HG02642 (cell line): ENCODE data around the gene GADD45A.
A peak's percentile ranks its signal among the peaks of the same experiment; 100 is the strongest.
"Not testable (repeated sequence)": the region's sequence is repeated elsewhere in the genome, so short reads cannot be mapped to it uniquely, and the experiment has no call there.

Source experiments
- ATAC-seq: cut with Tn5 transposase; IDR thresholded peaks from one replicate; pipeline ENCODE4 v1.9.1; 2021; ENCODE audit warnings: mild to moderate bottlenecking; ENCODE audit not compliant: unreplicated experiment, poor library complexity

The GADD45A gene

DNA sequence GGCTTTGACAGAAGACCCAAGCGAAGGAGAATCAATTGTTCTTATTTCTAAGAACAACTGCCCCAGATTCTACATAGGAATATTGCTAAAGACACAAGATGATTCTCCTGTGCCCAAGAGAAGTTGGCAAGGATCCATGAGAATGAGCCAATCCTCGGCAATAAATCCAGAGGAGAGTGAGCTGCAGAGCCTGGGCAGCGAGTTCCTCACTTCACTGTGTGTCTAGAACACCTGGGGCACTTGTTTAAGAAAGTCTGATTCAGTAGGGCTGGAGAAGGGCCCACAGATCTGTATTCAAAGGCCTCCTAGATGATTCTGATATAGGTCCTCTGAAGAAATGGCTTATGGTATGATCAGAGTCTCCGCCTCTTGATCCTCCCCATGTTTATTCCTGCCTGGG is 31.8 kb downstream of the GADD45A start:
- no peak for ATAC-seq

DNA sequence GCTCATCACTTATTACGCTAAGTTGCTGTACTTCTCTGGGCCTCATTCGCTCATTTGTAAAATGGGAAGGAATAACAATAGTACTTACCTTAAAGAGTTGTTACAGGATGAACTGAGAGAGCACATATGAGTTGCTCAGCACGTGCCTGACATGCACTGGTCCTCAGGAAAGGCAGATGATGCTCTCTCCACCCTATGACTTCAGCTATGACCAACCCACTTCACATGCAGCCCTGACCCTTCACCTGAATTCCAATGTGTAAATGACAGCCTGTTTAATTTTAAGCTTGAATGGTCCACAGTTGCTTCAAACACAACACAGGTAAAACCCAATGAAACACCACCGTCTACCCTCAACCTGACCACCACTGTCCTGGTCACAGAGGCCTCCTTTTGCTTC is 32.9 kb downstream of the GADD45A start:
- no peak for ATAC-seq

DNA sequence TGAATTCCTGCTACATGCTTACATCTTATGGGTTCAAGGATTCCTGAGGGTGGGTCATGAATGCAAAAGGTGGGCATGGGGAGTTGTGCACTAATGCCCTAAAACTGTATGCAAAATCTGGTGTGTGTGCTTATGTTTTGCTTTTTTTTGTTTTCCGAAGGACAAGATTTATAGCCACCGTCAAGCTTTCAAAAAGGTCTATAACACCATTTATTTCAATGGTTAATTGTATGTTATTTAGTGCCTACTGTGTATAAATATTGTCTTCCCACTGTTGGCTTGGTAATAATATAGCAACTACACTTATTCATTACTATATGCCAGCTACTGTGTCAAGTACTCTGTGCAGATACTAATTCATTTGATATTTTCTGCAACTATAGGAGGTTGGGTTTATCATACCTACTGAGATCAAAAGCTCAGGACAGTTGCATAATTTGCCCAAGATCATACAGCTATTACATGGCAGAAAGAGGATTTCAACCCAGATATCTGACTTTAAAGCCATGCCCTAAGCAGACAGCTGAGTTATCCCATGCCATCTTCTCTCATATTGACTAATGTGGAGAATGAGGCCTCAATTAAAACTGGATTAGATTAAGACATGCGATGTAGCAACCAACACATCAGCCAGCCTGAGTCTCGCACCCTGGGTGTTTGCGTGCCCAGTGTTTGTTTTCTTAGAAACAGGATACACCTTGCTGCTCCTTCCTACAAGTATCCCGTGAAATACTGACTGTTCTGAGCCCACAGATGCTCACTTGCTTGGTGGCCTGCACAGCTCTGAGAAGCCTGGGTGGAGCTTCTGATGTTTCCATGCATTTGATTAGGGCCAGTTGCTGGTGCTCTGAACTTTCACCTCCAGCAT is 34.6 kb downstream of the GADD45A start:
- ATAC-seq, result no peak

DNA sequence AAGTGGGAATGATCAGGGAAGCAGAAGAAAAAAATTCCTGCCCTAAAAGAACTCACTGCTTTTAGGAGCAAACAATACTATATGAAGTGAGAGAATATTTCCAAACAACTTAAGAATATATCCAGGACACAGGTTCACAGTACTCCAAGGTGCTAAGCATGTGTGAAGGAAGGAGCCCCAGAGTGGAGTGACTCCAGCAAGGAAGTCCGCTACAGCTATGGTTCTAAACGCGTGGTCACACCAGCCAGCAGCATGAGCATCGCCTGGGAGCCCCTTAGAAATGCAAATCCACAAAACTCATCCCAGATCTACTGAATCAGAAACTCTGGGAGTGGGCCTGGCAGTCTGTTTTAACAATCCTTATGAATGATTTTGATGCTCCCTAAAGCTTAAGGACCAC is 36.1 kb downstream of the GADD45A start:
- no peak for ATAC-seq

DNA sequence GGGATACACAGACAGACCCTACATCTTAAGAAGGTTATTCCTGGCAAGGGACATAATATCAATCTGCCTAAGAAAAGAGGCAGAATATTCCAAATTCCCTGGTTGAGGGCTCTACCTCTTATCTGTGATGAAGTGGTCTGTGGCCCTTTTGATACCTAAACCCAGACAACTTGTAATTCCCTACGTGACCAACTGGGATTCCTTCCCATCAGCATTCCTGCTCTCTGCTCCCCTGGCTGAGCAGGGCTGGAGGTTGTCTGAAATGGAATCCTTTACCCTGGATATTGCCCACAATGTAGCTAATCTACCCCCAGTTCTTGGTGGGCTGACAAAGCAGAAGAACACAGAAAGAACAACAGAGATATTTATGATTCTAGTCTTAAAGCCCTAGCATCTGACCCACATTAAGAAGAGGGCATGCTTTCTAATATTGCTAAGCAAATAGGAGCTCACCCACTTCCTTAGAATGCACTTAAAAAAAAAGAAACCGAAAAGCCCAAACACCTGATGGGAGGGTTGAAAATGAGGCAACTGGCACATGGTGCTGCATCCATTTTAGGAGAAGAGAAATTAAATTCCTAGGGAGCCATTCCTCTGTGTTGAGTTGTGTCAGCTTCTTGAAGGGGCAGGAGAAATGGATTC is 36.8 kb downstream of the GADD45A start:
- ATAC-seq, result no peak

DNA sequence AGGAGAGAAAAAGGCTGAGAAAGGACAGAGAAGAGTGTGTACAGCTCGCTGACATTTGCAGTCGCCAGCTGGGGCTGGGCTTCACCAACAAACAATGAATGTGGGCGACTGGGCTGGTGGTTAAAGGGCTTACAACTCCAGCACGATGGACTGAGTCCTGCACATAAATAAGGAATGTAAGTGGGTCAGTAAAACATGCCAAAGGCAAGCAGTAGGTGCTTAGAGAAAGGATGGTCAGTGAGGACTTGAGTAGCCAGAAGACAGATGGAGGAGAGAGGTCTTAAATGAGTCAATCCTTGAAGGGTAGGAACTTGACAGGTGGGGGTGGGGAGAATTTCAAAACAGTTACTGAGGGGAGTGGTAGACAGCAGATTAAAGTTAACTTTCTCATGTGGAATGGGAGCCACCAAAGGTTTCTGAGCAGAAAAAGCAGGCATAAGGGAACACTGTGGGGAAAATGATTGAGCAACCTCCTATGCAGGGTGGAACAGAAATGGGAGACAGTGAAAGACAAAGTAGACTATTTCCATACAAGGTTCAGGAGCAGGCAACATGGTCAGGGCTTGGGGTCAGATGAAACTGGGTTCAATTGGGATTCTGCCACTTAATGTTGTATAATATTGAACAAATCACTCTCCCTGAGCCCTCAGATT is 37.4 kb downstream of the GADD45A start:
- ATAC-seq, result no peak

DNA sequence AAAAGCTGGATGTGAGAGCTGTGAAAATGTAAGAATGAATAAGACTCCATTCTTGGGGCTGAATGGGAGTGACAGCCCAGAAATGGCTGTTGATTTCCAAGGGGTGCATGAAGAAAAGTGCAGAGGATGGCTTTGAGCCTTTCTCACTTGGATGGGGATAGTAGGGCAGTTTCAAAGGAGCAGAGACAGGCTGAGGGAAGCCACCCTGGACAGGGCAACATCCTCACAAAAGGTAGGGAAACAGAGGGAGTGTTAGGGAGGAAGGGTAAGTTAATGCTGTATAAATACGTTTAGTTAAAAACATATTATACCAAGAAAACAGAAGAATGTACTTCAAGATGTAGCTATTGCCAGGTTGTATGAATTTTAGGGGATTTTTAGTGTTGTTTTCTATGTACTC is 38.1 kb downstream of the GADD45A start:
- ATAC-seq, result no peak

DNA sequence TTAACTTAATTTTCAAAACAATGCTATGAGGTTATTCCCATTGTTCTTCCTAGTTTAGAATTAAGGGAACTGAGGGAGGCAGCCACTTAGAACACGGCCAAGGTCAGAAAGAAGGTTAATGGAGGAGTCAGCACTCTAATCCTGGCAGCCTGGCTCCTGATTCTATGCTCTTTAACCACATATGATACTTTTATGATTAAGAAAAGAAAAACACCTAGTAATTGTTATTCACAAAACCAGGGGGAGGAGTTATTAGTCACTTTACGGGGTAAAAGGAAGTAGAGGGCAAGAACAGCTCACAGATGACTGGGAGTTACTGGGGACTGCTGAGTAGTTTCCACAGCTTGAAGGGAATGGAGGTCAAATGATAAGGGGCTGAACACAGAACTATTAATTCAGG is 38.6 kb downstream of the GADD45A start:
- ATAC-seq, result peak; percentile 71

DNA sequence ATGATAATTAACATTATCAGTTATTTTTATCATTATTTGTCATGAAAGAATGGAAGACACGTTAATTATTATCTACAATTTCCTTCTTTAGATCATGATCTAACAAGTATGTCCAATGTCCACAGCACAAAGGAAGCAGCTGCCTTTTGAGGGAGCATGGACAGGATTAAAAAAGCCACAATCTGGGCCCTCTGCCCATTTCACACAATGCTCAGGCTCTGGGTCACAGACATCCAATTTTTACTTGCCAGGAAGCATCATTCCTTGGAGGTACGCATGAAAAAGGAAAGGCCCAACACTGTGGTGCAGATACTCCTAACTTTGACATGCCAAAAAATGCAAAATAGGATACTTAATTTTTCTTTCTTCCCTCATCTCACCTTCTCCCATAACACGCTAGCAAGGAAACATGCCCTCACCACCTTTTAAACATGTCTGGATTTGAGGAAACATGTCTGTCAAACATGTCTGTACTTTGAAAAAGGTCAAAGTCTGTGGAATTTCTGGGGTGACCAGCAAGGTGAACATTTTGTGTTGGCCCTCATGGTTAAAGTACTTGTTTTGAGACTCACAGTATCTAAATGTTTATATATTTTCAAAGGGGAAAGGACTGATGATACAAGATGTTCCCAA is 40.0 kb downstream of the GADD45A start:
- ATAC-seq, result no peak

DNA sequence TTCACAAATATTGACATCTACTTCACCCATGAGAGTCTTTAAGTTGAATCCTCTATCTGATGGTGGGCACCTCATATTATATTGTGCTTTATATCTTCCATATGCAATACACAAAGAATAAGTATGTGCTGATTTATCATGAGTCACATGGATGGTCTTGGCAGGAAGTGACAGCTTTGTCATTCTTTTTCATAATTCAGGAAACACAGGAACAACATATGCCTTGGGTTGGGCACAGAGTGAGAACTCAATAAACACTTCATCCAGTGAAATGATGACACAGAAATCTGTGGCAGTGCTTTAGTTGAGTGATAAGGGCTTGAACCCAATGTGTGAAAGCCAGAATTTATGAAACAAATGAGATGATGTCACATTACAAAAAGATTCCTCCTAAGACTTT is 41.2 kb downstream of the GADD45A start:
- ATAC-seq, result no peak

DNA sequence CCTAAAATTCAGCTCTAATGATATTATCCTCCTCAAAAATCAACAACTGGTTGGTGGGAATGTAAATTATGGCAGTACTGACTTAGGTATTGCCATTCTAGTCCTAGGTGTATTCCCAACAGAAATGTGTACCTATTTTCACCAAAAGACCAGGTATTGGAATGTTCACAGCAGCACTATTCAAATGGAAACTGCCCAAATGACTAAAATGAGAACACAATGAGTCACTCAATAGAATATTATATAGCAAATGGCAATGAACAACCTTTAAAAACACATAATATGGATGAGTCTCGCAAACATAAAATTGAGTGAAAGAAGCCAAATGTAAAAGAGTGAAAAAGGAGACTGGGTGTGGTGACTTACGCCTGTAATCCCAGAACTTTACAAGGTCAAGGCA is 44.9 kb downstream of the GADD45A start:
- ATAC-seq, result no peak

DNA sequence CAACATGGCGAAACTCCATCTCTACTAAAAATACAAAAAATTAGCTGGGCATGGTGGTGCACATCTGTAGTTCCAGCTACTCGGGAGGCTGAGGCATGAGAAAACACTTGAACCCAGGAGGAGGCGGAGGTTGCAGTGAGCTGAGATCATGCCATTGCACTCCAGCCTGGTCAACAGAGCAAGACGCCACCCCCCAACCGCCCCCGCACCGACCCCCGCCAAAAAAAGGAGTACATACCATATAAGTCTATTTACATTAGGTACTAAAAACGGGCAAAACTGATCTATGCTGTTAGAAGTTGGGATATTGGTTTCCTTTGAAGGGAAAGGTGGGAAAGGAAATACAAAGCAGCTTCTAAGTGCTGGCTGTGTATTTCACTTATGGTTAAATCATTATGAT is 45.3 kb downstream of the GADD45A start:
- not testable (repeated sequence) for ATAC-seq

DNA sequence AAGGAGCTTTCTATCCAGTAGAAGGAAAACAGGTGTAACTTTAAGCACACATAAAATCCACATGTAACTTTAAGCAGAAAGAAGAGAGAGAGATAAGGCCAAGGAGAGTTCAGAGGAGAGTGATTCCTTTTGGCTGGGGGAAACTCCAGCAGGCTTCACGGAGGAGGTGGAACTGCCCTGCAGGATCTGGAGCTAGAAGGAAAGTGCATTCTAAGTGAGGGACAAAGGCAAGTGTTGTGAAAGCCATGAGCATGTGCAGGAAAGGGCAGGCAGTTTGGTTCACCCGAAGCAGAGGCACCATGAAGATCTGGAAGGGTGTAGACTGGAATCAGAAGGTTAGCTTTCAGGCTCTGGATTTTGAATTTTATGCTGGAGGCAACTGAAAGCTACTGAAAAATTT is 46.3 kb downstream of the GADD45A start:
- no peak for ATAC-seq

DNA sequence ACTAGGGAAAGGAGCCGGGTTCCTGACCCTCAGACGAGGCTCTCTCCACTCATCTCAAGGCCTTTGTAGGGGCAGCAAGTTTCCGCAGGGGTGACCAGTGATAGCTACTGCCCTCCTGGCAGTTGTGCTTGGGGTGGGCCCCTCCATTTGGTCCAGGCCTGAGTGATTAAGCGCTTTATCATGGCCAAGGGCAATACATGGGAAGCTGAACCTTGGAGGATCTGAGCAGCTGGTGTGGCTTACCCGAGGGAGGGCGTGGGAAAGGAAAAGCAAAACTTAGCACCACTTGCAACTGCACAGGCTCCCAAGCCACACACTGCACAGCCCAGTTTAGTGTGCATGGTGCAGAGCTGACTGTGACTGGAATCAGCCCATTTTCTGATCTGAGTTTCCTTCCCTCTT is 47.8 kb downstream of the GADD45A start:
- peak; percentile 44 for ATAC-seq

DNA sequence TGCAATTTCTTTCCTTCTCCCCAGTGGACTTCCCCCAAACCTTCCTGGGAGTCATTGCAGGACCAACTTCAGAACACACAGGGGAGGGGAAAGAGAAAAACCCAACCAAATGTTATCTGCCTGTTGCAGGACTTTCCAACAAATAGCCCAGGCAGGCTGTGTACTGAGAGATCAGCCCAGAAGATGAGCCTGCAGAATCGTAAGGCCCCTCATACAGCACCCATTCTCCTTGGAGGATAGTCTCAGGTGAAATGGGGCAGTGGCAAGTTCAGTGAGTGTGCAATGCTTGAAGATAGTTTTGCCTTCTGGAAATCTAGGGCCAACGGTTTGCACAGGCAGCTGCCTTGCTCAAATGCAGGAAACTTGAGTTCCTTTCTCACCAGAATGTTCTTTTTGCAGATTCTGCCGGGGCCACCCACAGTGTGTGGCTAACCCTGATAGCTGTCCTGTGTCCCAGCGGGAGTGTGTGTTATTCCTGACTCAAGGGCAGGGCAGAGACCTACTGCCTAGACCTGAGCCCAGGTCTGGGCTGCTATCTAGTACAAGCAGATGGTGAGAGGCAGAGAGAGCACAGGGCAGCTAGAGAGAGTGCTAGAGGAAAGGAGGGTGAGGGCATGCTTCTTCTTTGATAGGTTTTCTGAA is 48.8 kb downstream of the GADD45A start:
- no peak for ATAC-seq

DNA sequence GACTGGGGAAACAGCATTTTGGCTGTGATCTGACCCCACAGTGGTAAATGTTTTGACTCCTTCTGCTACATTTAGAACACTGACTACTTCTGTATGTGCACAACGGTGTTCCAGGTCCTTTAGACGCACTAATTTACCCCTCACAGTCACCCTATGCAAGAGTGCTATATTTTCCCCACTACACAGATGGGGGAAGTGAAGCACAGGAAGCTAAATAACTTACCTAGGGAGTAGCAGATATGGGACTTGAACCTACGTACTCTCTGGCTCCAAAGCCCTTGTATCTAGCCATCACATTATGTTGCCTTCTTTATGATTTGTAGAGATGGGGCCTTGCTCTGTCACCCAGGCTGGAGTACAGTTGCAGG is 49.3 kb downstream of the GADD45A start:
- no peak for ATAC-seq

DNA sequence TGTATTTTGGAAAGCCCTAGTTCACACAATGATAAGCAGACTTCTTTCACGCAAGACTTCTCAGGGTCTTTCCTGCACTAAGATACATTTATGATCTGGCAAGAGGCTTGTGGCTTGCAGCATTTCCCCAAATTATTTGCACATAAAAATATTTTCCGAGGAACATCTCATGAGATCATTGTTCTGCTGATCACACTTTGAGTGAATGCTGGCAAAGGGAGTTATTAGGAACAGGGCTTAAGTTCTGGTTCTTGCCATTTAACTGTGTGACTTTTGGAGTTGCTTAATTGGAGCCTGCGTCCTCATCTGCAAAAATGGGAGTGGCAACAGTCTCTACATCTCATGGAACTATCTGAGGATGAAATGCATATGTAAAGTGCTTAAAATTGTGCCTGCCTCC is 50.2 kb downstream of the GADD45A start:
- no peak for ATAC-seq

DNA sequence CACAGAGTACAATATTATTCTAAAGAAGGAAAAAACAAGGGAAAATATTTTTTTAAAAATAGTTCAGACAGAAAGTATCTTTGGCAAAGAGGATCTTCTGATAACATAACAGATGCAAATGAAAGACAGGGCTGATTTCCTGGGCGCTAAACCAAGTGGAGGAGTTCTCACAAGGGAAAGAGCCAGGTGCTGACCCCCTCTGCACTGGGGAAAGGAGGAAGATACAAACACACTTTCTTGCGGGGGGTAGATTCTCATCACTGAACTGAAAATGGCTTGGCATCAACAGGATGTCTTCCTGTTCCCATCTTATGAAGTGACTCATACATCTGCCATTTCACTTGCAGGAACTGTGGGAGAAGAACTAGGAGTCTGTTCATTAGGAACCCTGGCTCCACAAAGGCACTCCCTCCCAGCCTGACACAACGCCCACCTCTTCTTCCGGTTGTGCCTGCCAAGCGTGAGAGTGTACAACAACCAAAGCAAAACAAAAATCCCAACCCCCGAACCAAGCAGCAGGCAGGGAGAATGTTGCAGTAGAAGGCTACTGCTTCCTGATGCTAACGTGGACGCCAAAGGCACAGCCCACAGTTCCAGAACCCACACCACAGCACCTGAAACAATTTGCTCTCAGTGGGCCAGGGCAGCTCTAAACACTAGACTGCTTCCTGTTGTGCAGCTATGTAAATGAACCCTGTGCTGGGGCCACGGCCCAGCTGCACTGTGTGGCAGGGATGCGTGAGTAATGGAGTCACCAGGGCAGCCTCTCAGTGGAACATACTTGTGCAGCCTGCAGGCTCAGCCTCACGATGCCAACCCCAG is 51.0 kb downstream of the GADD45A start:
- ATAC-seq, result peak; percentile 96

DNA sequence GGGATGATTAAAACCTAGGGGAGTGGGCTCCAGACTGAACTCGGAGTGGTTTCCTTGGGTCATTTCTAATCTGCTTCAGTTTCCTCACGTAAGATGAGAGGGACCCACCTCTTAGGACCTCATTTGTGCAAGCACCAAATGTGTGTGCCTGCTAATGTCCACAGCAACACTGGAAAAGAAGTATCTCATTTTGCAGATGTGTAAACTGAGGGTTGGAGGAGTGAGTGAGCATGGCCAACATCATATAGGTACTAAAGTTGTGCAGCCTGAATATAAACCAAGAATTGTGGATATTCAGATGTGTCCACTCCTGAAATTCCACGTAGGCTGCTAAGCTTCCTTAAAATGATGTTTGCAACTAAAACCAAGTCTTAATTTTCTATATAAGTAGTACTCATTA is 51.7 kb downstream of the GADD45A start:
- ATAC-seq, result no peak

DNA sequence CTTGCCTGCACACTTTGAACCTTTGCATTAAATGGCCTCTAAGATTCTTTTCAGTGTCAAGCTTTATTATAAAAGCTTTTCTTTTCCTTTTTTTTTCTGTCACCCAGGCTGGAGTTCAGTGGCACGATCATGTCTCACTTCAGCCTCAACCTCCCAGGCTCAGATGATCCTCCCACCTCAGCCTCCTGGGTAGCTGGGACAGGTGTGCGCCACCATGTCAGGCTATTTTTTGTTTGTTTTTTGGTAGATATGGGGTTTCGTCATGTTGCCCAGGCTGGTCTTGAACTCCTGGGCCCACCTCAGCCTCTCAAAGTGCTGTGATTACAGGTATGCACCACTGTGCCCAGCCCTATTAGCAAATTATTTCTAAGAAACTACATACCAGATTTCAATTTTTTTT is 52.9 kb downstream of the GADD45A start:
- ATAC-seq, result no peak
